Right atrium auricular region (tissue), 2 donors: ENCODE data around the gene CLEC5A. TPM values are rescaled to one million over a fixed set of nuclear protein-coding genes. Genes with fewer than 3 reads are reported as not detected.
"Not testable (repeated sequence)": the region's sequence is repeated elsewhere in the genome, so short reads cannot be mapped to it uniquely, and the experiment has no call there.

Experiments
- DNase-seq: peaks from one replicate; pipeline ENCODE4 v3.0.0-alpha.2; 2019; ENCODE audit warnings: low spot score
- H3K27ac ChIP-seq, 2 donors: fragments of 200-600 bp; sonication (generic); 1 replicate in 1 of 2; 2 replicates in 1 of 2; pipeline ENCODE4 v1.5.1; 2016 to 2019
- H3K27me3 ChIP-seq, 2 donors: fragments of 200-600 bp; sonication (generic); one replicate each; pipeline versions ENCODE4 v1.5.1 to v1.6.0; 2017 to 2019
- H3K36me3 ChIP-seq: fragments of 200-600 bp; sonication (generic); one replicate; pipeline ENCODE4 v1.5.1; 2016
- H3K4me1 ChIP-seq, 2 donors: fragments of 200-600 bp; sonication (generic); one replicate each; pipeline versions ENCODE4 v1.5.1 to v1.6.0; 2017 to 2019
- H3K4me3 ChIP-seq, 2 donors: fragments of 200-600 bp; sonication (generic); 1 replicate in 1 of 2; 2 replicates in 1 of 2; pipeline ENCODE4 v1.5.1; 2017 to 2019; ENCODE audit warnings: mild to moderate bottlenecking in 1 of 2, moderate library complexity in 1 of 2
- H3K9me3 ChIP-seq, 2 donors: fragments of 200-600 bp; sonication (generic); one replicate each; pipeline ENCODE4 v1.5.1; 2019
- CTCF ChIP-seq, 2 donors: fragments of 200-600 bp; sonication (generic); IDR thresholded peaks; one replicate each; pipeline ENCODE4 v1.5.1; 2019; ENCODE audit warnings: antibody characterized with exemption in 2 of 2
- total RNA-seq, 2 donors: library from RNA; depleted of rRNA; stranded (reverse); fragments of >200 nt; gene quantifications; one replicate each; pipeline ENCODE4 v1.1.0, GENCODE V29; 2016

CLEC5A gene
- total RNA-seq, 2 donors from 2014 or later, result 1.0 to 1.7 TPM

GRCh38 chr7:141916099-141916498 lies 30.7 kb downstream of the CLEC5A start, which contains the start of gene OR9A4:
Gene OR9A4, plus strand, starts transcription at chr7:141916399. Its CDS starts 2,477 bp downstream, at chr7:141918876.
- Histone ChIP-seq H3K36me3 (no peaks in the 10 kb centered on the region), H3K4me1 (no peaks in the 10 kb centered on the region), H3K27ac (no peak within 1 kb of the TSS), H3K9me3 (no peaks in the 10 kb centered on the region), H3K4me3 (no peak within 1 kb of the TSS), H3K27me3 (no peaks in the 10 kb centered on the region)
- DNase-seq, result no peak
- TF ChIP-seq CTCF (IDR thresholded peaks at IDR 0.05), result no peak

DNA sequence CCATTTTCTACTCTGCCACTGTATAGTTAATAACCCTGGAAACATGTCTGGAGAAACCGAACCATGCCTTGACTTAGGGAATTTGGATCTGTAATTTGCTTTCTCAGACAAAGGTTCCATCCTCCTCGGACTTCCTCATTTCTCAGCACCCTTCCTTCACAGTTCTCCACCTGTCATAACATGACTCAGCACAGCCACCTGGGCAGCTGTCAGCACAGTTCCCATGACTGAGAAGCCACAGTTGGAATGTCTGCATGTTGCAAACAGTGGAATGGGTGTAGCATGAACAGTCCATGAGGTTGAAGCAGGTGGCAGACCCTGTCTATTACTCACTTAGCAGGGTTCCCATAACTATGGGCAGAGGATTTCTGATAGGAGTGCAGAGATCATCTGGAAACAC lies 31.2 kb downstream of the CLEC5A start:
- H3K27me3 ChIP-seq, result no peaks in the 10 kb centered on the region
- DNase-seq, result no peak
- H3K4me1 ChIP-seq, result no peaks in the 10 kb centered on the region
- H3K27ac ChIP-seq, result no peak overlapping the region
- H3K9me3 ChIP-seq, result no peaks in the 10 kb centered on the region
- no peak for TF ChIP-seq CTCF (IDR thresholded peaks at IDR 0.05)
- no peaks in the 10 kb centered on the region for H3K36me3 ChIP-seq
- no peak overlapping the region for H3K4me3 ChIP-seq

- Histone ChIP-seq H3K4me3 (no peak overlapping the region), H3K9me3 (no peaks in the 10 kb centered on the region), H3K27ac (no peak overlapping the region), H3K4me1 (no peaks in the 10 kb centered on the region), H3K27me3 (no peaks in the 10 kb centered on the region), H3K36me3 (no peaks in the 10 kb centered on the region)
- TF ChIP-seq CTCF (IDR thresholded peaks at IDR 0.05), result no peak
- DNase-seq, result no peak
Measured at GRCh38 chr7:141911391-141911790, 35.4 kb downstream of the CLEC5A start.

DNA sequence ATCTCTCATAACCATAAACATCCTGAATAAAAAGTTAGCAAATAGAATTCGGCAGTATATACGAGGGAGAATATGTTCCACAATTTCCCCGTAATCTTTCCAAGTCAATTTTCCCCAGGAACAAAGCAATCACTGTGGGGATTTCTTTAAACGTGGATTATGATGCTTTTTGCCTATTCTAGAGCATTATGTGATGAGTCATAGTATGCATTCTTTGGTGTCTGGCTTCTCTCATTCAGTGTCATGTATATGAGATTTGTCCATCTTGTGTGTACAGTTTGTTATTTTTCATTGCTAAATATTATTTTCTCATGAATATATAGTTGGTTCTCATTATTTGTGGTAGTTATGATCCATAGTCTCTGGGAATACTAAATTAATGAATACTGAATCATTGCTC lies 40.5 kb downstream of the CLEC5A start:
- Histone ChIP-seq H3K27me3 (no peaks in the 10 kb centered on the region), H3K9me3 (no peaks in the 10 kb centered on the region), H3K27ac (no peak overlapping the region), H3K4me1 (no peaks in the 10 kb centered on the region), H3K4me3 (no peak overlapping the region), H3K36me3 (no peaks in the 10 kb centered on the region)
- TF ChIP-seq CTCF (IDR thresholded peaks at IDR 0.05), result no peak
- no peak for DNase-seq

DNA sequence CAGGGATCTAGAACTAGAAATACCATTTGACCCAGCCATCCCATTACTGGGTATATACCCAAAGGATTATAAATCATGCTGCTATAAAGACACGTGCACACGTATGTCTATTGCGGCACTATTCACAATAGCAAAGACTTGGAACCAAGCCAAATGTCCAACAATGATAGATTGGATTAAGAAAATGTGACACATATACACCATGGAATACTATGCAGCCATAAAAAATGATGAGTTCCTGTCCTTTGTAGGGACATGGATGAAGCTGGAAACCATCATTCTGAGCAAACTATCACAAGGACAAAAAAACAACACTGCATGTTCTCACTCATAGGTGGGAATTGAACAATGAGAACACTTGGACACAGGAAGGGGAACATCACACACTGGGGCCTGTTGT lies 47.4 kb downstream of the CLEC5A start:
- not testable (repeated sequence) for H3K27me3 ChIP-seq, H3K4me1 ChIP-seq, DNase-seq, H3K4me3 ChIP-seq, H3K36me3 ChIP-seq, H3K27ac ChIP-seq, H3K9me3 ChIP-seq

GRCh38 chr7:141891336-141891735 lies 55.4 kb downstream of the CLEC5A start:
- Histone ChIP-seq H3K27me3 (no peaks in the 10 kb centered on the region), H3K9me3 (no peaks in the 10 kb centered on the region), H3K4me1 (no peaks in the 10 kb centered on the region), H3K27ac (no peak overlapping the region), H3K4me3 (no peak overlapping the region), H3K36me3 (no peaks in the 10 kb centered on the region)
- no peak for DNase-seq
- TF ChIP-seq CTCF (IDR thresholded peaks at IDR 0.05), result no peak
